Endometrium (tissue), 2 donors: ENCODE data around the gene PARK7.

Experiments
- FAIRE-seq: peaks from 2 replicates; lab custom pipeline; 2012; peaks lifted over from hg19 to GRCh38; lab: Jason Lieb, UNC
- donor health status: control.
- donor health status: control.

PARK7 gene

DNA sequence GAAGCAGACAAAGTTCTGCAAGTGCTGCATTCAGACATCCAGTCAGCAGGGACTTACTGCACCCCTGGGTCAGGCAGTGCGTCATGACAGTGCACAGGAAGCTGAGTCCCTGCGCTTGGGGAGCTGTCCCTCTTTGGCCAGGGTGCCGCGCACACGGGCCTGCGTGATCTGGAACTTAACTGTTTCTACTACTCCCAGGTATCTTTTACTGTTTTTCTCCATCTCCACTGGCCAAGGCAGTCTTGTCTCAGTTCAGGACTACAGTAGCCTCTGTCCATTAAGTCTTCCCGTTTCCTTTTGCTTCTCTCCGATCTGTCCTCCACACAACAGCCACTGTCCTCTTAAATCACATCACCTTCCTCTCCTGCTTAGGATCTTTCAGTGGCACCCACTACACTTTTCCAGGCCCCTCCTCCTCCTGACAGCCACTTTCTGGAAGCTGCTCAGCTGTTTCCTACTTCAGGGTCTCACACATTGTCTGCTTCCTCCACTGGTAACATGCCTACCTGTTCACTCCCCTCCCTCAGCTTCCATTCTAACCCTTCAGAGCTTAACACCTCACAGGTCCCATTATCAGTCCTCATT, 48.7 kb downstream of the PARK7 start:
- no peak for FAIRE-seq

DNA sequence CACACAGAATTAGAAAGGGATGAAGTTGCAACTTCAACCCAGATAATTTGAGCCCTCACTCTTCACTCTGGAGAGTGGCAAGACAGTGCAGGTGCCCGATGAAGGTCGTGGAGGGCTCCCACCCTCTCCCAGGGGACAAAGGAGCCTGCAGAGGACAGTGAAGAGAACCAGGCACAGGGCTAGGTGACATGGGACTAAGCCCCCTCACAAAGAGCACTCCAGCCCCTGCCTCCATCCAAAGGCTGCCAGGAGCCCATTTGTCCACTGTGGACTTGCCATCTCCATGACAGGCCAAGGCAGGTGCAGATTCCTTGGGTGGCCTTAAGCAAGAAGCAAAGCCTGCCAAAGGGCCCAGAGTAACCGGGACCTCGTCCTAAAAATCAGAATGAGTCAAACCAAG, 49.5 kb downstream of the PARK7 start:
- FAIRE-seq: no peak

DNA sequence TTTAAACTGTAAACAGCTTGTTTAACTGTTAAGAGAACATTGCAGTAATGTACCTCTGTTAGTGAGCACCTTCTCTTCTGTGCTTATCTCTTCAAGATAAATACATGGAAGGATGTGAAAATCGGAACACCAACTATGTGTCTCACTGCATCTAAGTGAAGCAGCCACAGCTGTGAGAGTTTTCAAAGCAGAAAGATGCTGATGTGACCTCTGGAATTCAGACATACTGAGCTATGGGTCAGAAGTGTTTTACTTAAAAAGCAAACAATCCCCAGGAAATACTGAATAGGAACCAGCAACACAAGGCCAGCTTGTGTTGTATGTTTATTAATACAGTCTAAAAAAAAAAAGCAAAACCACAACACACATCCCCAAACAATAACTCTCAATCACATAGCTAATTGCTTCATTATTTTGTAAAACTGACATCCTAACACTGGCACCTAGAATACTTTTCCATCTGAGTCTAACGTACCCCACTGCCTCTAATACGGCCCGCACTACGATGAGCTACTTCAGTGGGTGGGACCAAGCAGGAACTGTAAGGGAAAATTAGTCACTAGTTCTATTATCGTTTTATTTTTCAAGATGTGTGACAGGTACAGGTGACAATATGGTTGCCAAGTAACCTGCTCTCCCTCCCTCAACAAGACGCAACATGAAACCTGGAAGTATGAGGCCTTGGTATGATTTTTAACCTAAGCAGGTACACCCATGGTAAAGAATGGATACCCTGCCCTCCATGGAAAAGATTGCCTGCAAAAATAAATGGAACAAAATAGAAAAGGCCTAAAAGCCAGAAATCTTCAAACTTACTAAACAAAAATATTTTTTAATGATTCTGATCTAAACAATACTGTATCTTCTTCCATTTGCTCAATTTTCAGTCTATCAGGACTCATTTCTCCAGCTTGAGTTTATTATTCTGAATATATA, 50.7 kb downstream of the PARK7 start:
- FAIRE-seq: no peak

DNA sequence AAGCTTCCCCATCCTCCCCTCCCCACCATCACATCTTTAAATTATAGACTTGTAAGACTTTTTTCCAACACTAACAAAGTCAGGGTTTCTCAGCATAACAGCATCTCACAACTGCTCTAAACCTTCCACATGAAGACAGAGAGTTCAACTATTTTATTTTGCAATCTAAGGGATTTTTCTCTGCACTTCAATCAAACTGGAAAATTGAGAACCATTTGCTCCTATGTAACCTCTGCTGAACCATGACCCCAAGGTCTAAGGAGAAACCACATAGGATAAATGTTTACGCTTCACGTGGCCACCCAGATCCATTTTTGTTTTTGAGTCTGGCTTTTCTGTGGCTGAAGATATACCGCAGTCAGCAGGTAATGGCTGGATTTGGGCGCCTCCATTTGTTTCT, 51.4 kb downstream of the PARK7 start:
- no peak for FAIRE-seq

DNA sequence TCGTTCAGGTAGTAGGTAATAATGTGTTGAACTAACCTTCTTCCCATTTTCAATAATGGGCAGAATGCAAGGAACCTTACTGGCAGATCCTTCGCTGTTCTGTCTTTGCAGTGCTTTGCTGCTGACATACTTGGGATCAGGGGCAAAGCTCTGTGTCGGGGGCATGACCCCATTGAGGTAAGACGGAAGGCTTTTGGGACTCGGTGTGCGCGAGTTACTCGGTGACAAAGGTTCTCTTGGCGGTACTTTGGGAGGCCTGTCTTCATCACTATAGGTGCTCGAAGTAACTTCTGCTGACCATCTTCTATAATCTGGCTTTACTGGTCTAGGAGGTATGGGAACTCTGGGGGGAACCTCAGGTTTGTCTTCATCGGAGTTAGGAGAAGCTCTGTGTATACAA, 51.9 kb downstream of the PARK7 start:
- FAIRE-seq: no peak

DNA sequence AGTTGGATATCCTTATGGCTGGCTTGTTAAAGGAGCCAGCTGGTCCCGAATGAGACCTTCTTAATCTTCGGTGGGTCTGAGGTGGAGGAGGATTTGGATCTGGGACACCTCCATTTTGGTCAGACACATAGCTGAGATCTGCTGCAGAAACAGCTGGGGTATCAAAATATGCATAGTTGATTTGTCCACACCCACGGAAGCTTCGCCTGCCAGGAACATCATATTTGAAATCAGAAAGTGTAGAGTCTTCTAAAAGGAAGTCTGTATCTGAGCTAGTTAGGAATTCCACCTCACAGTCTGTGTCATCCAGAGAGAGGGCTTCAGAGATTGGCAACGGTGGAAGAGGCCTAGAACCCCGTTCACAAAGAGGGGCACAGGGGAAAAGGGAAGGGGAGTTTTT, 52.3 kb downstream of the PARK7 start:
- FAIRE-seq: no peak

DNA sequence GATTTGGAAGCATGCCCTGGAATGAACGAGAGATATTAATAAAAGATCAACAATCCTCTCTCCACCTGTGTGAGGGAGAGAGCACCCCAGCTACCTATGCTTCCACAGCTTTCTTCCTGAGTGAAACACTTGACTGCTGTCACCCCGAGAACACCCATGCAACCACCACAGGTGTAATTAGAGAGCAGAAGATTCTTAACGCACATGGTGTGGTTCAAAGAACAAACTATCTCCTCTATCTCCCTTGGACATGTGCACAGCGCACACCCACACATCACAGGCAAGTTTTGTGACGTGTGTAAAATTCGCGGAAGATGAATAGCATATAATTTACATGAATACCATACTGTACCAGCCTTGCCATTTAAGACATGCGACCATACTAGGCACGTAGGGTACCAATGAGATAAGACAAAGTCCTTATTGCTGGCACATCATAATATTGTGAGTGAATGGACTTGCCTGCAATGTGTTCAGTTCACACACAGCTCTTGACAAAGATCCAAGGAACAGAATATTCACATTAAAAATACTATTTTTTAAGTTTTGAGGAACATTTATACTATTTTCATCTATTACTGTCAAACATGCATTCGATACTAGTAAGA, 53.0 kb downstream of the PARK7 start:
- FAIRE-seq: no peak

DNA sequence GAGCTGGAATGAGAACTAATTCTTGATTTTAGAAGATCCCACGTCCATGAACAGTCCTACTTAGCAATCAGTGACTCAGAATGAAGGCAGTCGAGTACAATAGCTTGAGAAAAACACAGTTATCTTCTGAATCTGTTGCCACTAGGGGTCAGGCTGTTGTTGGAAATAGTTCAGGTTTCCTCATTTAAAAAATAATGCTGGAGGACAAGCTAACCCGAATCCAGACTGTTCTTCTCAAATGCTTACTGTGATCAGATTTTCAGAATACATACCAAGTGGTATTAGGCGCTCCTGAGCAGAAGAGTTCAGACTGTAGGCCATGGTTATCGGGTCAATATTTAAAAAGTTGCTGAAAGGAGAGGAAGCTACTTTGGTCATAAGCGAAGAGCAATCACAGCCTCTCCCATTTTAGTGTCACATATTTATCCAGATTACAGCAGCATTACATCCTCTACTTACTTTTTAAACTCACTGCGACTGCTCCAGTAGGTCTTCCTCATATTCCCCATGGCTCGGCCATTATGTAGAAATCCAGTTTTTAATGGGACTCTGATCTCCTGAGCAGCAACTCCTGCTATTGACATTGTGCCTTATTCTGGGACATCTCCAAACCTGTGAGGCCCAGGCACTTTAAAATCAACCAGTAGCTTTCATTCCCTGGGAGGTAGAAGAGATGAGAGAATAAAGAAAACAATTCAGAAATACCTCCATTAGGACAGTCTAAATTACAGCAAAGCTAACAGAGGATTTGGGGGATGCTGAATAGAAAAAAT, 53.7 kb downstream of the PARK7 start:
- FAIRE-seq: peak; percentile 82

DNA sequence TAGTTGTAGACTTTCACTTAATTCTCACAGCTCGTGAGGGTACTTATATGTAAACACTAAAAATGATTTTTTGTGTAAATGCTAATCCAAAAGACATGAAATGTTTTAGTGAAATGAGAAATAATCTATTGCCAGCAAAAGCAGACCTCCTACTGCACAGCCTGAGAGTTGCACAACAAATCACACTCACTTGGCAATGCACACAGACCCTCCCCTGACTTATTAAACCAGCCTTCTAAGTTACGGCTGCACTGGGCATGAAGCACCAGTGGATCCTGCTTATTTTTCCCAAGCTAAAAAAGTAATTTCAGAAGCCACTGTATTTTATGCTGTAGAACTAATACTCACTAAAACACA, 54.3 kb downstream of the PARK7 start:
- FAIRE-seq: no peak

DNA sequence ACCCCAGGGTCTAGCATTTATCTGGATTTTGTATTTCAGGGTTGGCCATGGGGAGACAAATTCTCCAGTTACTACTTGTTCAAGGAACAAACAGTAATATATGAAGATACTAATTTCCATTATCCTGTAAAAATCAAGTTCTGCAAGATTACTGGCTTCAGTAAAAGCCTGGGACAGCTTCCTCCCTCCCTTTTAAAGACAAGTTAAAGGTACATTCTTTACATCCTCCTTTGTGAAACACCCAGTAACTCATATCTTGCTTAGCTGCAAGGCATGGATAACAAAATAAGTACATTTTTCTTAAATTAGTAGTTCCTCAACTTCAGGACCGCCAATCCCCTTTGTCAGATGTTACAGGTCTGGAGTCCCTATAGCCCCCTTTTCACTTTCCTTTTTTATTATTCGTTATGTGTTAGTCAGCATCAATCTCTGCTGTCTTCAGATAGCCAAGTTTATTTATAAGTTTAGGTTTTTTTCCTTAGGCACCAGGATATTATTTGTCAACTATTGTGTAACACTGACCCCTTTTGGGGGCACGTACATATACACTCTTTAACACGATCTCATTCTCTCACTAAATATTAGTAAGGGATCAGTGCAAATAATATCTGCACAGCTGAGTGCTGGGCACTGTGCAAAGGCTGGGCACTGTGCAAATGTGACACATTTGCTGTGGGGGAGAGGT, 54.8 kb downstream of the PARK7 start:
- no peak for FAIRE-seq

DNA sequence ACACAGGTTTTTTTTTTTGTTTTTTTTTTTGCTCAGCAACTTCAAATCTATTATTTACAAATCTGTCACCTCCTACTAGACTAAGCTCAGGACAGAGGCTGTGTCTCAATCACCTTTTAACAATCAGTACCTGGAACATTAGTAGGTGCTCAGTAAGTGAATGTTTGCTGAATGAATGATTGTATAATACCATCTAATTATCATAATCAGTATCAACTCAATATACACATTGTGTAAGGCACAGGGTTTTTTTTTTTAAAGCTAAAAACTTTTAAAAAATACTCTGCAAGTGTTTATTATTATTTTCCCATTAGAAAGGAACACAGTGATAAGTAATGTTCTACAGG, 55.4 kb downstream of the PARK7 start:
- no peak for FAIRE-seq

DNA sequence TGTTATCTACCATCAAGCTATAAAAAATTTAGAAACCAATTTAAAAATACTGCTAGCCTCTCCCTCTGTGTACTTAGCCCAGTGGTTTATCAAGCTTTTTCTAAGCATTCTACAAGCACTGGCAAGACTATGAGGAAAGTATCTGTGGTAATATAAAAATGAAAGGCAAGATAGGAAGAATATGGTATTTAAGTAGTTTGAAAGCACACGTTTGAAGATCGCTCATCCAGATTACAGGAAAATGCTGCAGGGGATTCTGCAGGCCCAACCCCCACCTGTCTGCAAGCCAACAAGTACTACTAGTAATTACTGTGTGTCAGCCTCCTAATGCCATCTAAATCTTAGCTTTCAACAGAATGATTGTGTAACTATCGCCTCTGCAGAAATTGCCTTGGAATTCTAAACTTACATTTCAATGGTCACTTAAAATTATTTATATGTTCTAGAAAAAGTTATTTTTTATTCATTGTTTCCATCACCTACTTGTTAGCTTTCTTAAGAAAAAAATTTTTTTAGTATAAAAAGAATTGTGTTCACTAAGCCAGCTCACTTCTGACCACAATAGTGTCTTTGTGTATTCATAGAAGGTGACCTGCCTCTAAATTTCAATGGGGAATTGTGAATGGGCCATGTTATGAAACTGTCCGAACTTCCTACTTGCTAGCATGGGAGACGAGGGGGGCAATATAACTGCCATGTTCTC, 56.1 kb downstream of the PARK7 start:
- FAIRE-seq: peak; percentile 4

DNA sequence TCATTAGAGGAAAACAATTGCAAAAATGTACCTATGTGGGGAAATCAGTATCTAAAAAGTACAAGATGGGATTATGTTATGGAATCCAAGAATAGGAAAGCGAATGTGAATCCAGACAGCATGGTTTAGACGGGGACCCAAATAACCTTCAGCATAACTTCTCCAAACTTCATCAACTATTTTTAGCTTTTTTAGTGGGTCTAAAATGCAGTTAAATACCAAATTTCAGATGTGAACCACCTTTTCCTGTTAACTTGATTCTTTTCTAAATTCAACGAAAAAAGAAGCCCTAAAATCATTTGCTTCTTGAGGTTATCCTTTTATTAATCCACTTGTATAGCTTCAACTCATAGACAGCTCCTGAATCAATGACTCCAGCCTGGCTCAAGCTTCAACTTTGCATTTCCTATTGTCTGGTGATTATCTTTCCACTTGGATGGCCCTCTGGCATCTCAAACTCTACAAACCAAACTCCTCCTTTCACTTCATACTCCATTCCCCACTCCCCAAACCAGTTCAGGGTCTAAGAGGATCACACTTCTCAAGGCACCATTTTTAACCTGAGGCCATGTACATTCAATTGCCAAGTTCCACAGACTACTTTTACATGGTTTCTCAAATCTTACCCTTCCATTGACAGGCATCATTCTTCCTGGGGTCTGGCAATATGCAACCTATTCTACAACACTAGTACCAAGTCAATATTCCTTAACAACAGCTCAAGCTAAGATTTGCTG, 57.1 kb downstream of the PARK7 start:
- no peak for FAIRE-seq

DNA sequence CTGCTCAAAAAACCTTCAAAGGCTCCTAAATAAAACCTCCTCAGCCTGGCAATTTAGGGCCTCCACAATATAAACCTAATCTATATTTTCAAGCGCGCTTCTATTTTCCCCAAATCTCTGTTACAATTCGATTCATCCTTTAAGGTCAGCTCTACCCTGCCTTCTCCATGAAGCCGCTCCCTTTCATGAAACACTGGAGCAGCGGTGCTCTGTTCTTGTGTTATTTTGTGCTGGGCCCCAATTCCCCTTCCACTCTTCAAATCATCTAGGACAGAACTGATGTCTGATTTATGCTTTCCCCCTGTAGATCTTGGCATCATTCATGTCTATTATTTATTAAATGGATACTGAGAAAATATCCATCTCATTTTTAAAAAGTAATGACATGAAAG, 57.7 kb downstream of the PARK7 start:
- no peak for FAIRE-seq

DNA sequence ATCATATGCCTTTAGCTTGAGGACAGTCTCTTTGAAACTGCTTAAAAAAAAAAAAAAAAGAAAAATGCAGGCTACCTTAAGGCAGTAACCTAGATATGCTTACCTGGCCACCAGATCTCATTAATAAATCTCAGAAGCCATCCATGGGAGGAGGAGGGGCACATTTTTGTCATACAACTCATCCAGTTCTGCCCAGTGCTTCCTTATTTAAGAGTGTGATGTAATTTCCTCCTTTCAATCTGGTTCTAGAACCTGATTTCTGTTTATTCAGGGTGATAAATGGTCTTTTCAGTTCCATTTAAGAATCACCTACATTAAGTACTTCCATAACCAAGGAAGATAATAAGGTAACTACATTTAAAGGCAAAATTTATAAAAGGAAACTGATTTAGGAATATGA, 58.5 kb downstream of the PARK7 start:
- FAIRE-seq: no peak

DNA sequence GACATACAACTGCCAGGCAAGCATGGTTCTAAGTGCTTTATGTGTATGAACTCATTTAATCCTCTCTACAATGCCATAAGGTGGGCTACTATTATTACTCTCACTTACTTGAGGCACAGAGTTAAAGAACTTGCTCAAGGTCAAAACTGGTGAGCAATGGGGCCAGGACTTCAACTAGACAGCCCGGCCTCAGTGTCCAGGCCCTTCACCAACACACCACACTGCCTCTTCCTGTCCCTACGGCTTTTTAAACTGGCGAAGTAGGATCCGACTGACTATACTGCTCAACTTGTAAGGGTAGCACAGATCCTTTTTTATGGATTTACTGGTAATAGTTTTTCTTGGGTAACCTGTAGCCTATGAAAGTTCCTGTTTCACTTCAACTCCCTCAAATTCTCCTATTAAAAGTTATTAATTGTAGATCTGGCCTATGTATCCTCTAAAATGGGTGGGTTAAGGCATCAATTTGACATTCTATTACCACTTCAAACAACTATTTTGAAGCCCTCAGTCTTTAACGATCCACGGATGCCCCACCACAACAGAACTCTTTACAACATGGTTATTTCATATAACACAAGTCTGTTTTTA, 60.3 kb downstream of the PARK7 start:
- FAIRE-seq: no peak

DNA sequence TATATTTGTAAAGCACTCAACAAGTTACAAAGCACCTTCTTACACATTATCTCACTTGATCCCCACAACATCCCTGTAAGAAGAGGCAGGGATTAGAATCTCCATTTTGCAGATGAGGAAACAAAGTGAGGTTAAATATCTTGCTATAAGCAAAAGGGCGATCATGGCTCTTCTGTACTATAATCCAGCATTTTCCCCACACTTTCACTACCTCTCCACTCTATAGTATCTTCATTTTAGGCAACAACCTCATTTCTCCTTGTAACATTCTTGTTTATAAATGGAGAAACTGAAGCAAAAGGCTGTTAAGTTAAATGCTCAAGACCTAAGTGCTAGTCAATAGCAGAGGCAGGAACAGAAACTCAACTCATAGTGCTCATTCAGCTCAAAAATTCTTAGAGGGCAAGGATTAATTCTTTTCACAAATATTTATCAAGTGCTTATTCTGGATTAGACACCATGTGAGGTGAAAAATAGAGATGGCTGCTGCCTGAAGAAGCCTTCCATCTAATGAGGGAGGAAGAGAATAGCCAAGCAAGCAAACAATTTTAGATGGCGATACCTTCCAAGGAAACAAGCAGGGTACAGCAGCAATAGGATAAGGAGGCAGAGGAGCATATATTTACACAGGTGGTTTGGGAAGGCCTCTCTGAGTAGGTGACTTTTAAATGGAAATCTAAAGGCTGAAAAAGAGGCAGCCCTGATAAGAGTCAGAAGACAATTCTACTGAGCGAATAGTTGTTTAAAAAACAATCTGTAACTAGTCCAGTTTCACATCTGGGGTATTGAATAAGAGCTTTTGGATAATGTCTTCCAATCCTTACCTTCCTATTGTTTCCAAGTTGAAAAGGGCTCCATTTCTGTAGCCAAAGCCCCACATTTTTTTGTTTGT, 61.1 kb downstream of the PARK7 start:
- FAIRE-seq: no peak

DNA sequence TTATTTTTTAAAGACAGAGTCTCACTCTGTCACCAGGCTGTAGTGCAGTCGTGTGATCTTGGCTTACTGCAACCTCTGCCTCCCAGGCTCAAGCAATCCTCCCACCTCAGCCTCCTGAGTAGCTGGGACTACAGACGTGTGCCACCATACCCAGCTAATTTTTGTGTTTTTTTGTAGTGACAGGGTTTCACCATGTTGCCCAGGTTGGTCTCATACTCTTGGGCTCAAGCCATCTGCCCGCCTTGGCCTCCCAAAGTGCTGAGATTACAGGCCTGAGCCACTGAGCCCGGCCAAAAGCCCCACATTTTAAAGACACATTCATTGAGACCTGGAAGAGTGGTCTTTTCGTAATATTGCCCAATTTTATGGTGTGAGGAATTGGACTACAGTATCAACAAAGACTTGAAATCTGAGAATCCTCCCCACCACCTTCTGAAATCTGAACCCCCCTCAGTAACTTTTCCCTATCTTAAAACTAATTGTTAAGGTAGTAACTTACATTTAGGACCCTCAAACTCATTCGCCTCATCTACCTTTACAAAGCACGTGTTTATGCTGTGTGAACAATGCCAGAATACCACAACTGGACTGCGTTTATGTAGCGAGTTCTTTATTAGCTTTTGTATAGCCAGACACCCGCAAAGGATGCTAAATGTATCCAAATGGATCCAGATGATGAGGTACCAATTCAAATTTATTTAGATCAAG, 61.9 kb downstream of the PARK7 start:
- no peak for FAIRE-seq

DNA sequence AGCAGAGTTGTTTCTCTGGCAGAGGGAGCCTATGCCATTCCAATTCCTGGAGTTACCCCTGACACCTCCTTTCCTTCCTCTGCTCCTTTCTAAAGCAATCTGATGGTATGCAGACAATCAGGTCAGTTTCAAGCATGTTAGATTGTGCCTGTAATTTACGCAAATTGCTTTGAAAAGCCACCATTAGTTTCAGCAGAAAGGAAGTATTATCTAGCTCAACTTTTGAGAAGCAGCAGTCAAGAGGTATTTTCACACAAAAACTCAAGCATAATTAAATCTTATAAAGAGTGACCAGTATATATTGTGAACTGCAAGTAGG, 62.4 kb downstream of the PARK7 start:
- FAIRE-seq: no peak
